ENCODE data around the gene CLIP2.

DNA sequence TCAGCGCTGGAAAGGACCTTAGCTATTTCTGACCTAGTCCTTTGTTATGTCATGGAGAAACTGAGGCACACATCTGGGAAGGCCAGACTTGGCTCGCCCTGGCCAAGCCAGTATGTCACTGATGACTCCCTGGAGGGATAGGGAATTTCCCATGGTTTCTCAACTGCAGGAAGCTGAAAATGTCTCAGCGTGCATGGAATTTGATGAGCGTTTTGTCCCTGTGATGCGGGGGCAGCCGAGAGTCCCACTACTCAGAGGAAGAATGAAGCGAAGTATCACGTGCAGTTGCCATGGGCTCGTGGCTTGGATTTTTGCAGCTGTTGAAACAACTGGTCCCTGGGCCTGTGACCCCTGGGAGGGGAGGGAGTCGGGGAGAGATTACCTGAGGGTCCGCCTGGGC, 44.8 kb downstream of the CLIP2 start:
- TF ChIP-seq POLR2A (IDR thresholded peaks at IDR 0.05; ENCODE audit: extremely low read depth, insufficient read length) (no peak), MYC (IDR thresholded peaks at IDR 0.05; ENCODE audit: low read depth, low read length) (no peak)
- TF ChIP-seq, protein P1, sequence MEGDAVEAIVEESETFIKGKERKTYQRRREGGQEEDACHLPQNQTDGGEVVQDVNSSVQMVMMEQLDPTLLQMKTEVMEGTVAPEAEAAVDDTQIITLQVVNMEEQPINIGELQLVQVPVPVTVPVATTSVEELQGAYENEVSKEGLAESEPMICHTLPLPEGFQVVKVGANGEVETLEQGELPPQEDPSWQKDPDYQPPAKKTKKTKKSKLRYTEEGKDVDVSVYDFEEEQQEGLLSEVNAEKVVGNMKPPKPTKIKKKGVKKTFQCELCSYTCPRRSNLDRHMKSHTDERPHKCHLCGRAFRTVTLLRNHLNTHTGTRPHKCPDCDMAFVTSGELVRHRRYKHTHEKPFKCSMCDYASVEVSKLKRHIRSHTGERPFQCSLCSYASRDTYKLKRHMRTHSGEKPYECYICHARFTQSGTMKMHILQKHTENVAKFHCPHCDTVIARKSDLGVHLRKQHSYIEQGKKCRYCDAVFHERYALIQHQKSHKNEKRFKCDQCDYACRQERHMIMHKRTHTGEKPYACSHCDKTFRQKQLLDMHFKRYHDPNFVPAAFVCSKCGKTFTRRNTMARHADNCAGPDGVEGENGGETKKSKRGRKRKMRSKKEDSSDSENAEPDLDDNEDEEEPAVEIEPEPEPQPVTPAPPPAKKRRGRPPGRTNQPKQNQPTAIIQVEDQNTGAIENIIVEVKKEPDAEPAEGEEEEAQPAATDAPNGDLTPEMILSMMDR (IDR thresholded peaks at IDR 0.05; ENCODE audit: low read depth, low read length): no peak
- TF ChIP-seq, protein P2, sequence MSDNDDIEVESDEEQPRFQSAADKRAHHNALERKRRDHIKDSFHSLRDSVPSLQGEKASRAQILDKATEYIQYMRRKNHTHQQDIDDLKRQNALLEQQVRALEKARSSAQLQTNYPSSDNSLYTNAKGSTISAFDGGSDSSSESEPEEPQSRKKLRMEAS (IDR thresholded peaks at IDR 0.05; ENCODE audit: low read depth, low read length): no peak

Measured in NB4 (cell line).